ENCODE results near the gene IQCM.

- no peak for TF ChIP-seq CTCF (conservative IDR thresholded peaks at IDR 0.05; ENCODE audit: low read length)
- TF ChIP-seq EZH2phosphoT487 (IDR thresholded peaks at IDR 0.05; ENCODE audit: borderline replicate concordance) = no peak
These were observed 259.8 kb downstream of the IQCM start for GRCh38 chr4:149555799-149556198.

Measured in Loucy (cell line).